Endothelial cell of umbilical vein (primary cell): ENCODE measurements around the gene ARL3. TPM values are rescaled to one million over a fixed set of nuclear protein-coding genes. Genes with fewer than 3 reads are reported as not detected.

ENCODE experiments used
- BruUV-seq: library from RNA; stranded (reverse); fragments of 400-500 nt; replicated peaks from 2 replicates; lab custom pipeline; 2021; lab: Mats Ljungman, UMichigan
- CTCF ChIA-PET: fragments of 300-600, 350-600 bp; sonication (Branson Sonifier 250); formaldehyde crosslinking; loops from one replicate; lab custom pipeline; 2021; ENCODE audit warnings: antibody characterized with exemption, inconsistent platforms; lab: Charles Lee
- POLR2A ChIA-PET: fragments of 300-600, 350-600 bp; sonication (Branson Sonifier 250); formaldehyde crosslinking; loops from one replicate; lab custom pipeline; 2021; ENCODE audit warnings: antibody characterized with exemption, inconsistent platforms; lab: Charles Lee
- DNase-seq: peaks from one replicate; pipeline ENCODE4 v3.0.0-alpha.2; 2011; ENCODE audit warnings: low read depth, low spot score
- FAIRE-seq: peaks from 2 replicates; lab custom pipeline; 2011; peaks lifted over from hg19 to GRCh38; lab: Jason Lieb, UNC
- H2AFZ ChIP-seq: 2 replicates; pipeline ENCODE4 v1.6.0; 2012; ENCODE audit warnings: low read depth, low read length, control low read depth, inconsistent platforms
- H3K27ac ChIP-seq: 2 replicates; pipeline ENCODE4 v1.5.1; 2011; ENCODE audit warnings: low read depth, mild to moderate bottlenecking, control low read depth, low read length, moderate library complexity; ENCODE audit not compliant: insufficient read depth
- H3K27me3 ChIP-seq, 2 experiments: 2 replicates each; pipeline versions ENCODE4 v1.6.0 to v1.6.1; 2011; ENCODE audit warnings: low read length in 2 of 2, mixed read lengths in 1 of 2; ENCODE audit not compliant: control insufficient read depth in 2 of 2, insufficient read depth in 2 of 2
- H3K36me3 ChIP-seq, 2 experiments: 2 replicates in 1 of 2; 3 replicates in 1 of 2; pipeline ENCODE4 v1.5.1; 2011; ENCODE audit warnings: low read length in 2 of 2, mild to moderate bottlenecking in 1 of 2, moderate library complexity in 1 of 2; ENCODE audit not compliant: control insufficient read depth in 2 of 2, insufficient read depth in 2 of 2; ENCODE audit errors: extremely low read depth in 1 of 2
- H3K4me1 ChIP-seq: 3 replicates; pipeline ENCODE4 v1.5.1; 2011; ENCODE audit warnings: mild to moderate bottlenecking, low read length; ENCODE audit not compliant: control insufficient read depth, insufficient read depth; ENCODE audit errors: extremely low read depth
- H3K4me2 ChIP-seq: 2 replicates; pipeline ENCODE4 v1.6.1; 2011; ENCODE audit warnings: low read length, control low read depth, mixed read lengths; ENCODE audit not compliant: insufficient read depth
- H3K4me3 ChIP-seq, 3 experiments: fragments of 200-600 bp in 1 of 3; sonication (generic), shearing (Covaris generic) in 1 of 3; replicated peaks in 1 of 3; 2 replicates each; pipeline ENCODE4 v1.5.1; 2011 to 2016; ENCODE audit warnings: control low read depth in 3 of 3, low read length in 3 of 3, mild to moderate bottlenecking in 2 of 3, inconsistent platforms in 1 of 3, low read depth in 1 of 3, moderate library complexity in 1 of 3; ENCODE audit not compliant: insufficient read depth in 1 of 3
- H3K79me2 ChIP-seq: 2 replicates; pipeline ENCODE4 v1.6.0; 2012; ENCODE audit warnings: low read length, inconsistent platforms; ENCODE audit not compliant: control insufficient read depth, insufficient read depth
- H3K9ac ChIP-seq: replicated peaks from 2 replicates; pipeline ENCODE3; 2011; ENCODE audit warnings: low read length, control low read depth; ENCODE audit not compliant: insufficient read depth; ENCODE audit errors: extremely low read depth
- H3K9me1 ChIP-seq: replicated peaks from 3 replicates; pipeline ENCODE4 v1.6.0; 2011; ENCODE audit warnings: mild to moderate bottlenecking, low read length; ENCODE audit not compliant: control insufficient read depth, insufficient read depth; ENCODE audit errors: extremely low read depth
- H3K9me3 ChIP-seq: replicated peaks from 2 replicates; pipeline ENCODE4 v1.5.1; 2012; ENCODE audit warnings: low read length, inconsistent platforms; ENCODE audit not compliant: control insufficient read depth, insufficient read depth
- H4K20me1 ChIP-seq: replicated peaks from 2 replicates; pipeline ENCODE3; 2011; ENCODE audit warnings: mild to moderate bottlenecking, low read length; ENCODE audit not compliant: control insufficient read depth, insufficient read depth; ENCODE audit errors: extremely low read depth
- CTCF ChIP-seq, 2 donors: IDR thresholded peaks; 1 replicate in 1 of 2; 2 replicates in 1 of 2; pipeline ENCODE4 v1.5.1; 2011; ENCODE audit warnings: low read length in 2 of 2, mild to moderate bottlenecking in 2 of 2, moderate library complexity in 2 of 2, control low read depth in 1 of 2, inconsistent platforms in 1 of 2, low read depth in 1 of 2; ENCODE audit not compliant: insufficient read depth in 1 of 2; ENCODE audit errors: extremely low read depth in 1 of 2
- EZH2 ChIP-seq: IDR thresholded peaks from 2 replicates; pipeline ENCODE4 v1.6.1; 2012; ENCODE audit warnings: borderline replicate concordance, low read depth, mild to moderate bottlenecking, moderate library complexity, low read length, inconsistent platforms; ENCODE audit not compliant: severe bottlenecking
- FOS ChIP-seq: IDR thresholded peaks from 2 replicates; pipeline ENCODE4 v1.6.1; 2011; ENCODE audit warnings: mild to moderate bottlenecking, low read length, moderate library complexity, borderline replicate concordance; ENCODE audit not compliant: insufficient read depth
- GATA2 ChIP-seq: IDR thresholded peaks from 2 replicates; pipeline ENCODE4 v1.7.0; 2011; ENCODE audit warnings: low read depth, mild to moderate bottlenecking, moderate library complexity, mixed read lengths, low read length; ENCODE audit not compliant: insufficient read length, insufficient read depth
- JUN ChIP-seq: IDR thresholded peaks from 2 replicates; pipeline ENCODE4 v1.6.1; 2011; ENCODE audit warnings: borderline replicate concordance, low read depth; ENCODE audit not compliant: insufficient read length, insufficient read depth
- MAX ChIP-seq: IDR thresholded peaks from 2 replicates; pipeline ENCODE4 v1.6.1; 2011; ENCODE audit not compliant: insufficient read depth, insufficient read length
- MYC ChIP-seq: IDR thresholded peaks from one replicate; pipeline ENCODE4 v1.6.1; 2011; ENCODE audit warnings: mild to moderate bottlenecking, low read depth, low read length
- POLR2A ChIP-seq: IDR thresholded peaks from 2 replicates; pipeline ENCODE4 v1.6.1; 2012; ENCODE audit warnings: low read depth, mild to moderate bottlenecking, control low read depth, low read length
- POLR2AphosphoS5 ChIP-seq: IDR thresholded peaks from 2 replicates; pipeline ENCODE4 v1.6.1; 2012; ENCODE audit warnings: low read depth, mild to moderate bottlenecking, control low read depth, low read length, moderate library complexity; ENCODE audit not compliant: insufficient read depth
- dilution Hi-C: fragments of 300-500 bp; cut with MboI; formaldehyde crosslinking; loops from one replicate; pipeline ENCODE4 v1.15.0; 2019; ENCODE audit warnings: low sequenced_read_pairs; ENCODE audit not compliant: extremely low pct_ligation_motif_present
- intact Hi-C: fragments of 100-400 bp; cut with micrococcal nuclease; formaldehyde crosslinking; loops from one replicate; pipeline ENCODE4 v1.10.0; 2022
- polyA plus RNA-seq, 4 experiments: library from polyadenylated mRNA; depleted of rRNA in 3 of 4; stranded (reverse) in 3 of 4; unstranded in 1 of 4; fragments of >200 nt; gene quantifications; 2 replicates each; pipeline versions ENCODE4 v1.2.1 to v1.2.3, GENCODE V29; 2011 to 2012; ENCODE audit warnings: missing spikeins in 1 of 4
- total RNA-seq: library from RNA; stranded (reverse); gene quantifications from 2 replicates; pipeline ENCODE4 v1.2.3, GENCODE V29; 2021

ARL3 gene
- total and polyA plus RNA-seq, 2 donors (not counting 3 experiments of a cell fraction or from before 2014, with no cell fraction given), result 6.6 to 11.0 TPM

- no peaks in the 10 kb centered on the region for H3K9me1 ChIP-seq
- H3K27me3 ChIP-seq, result no peaks in the 10 kb centered on the region
- BruUV-seq, result no TSS peak
- no peak overlapping the region for H2AFZ ChIP-seq
- DNase-seq (no peak), FAIRE-seq (no peak)
- ChIA-PET CTCF (interaction anchor here (5.9 kb wide), 1 partner anchor 167 kb away, joined by 54 read pairs; no protein-coding TSS in a partner anchor), POLR2A (no interaction called here)
- H3K36me3 ChIP-seq, result peaks cover 2% of the 10 kb centered on the region in 2 experiments
- H3K79me2 ChIP-seq, result no peaks in the 10 kb centered on the region
- TF ChIP-seq GATA2, result no peak
- TF ChIP-seq MAX, result no peak
- no peak for TF ChIP-seq EZH2
- no peak for TF ChIP-seq JUN
- TF ChIP-seq POLR2A, result no peak
- TF ChIP-seq POLR2AphosphoS5, result no peak
- TF ChIP-seq MYC, result no peak
- TF ChIP-seq CTCF (IDR thresholded peaks at IDR 0.05; ENCODE audit: extremely low read depth in 1 of 2, insufficient read depth in 1 of 2, low read depth in 1 of 2, low read length in 2 of 2), result no peak
- TF ChIP-seq FOS, result no peak
- no peaks in the 10 kb centered on the region for H3K9me3 ChIP-seq
- intact Hi-C loops (no loop called here), dilution Hi-C loops (no loop called here)
- no peak overlapping the region for H3K4me3 ChIP-seq
- H3K4me1 ChIP-seq, result peaks cover 3% of the 10 kb centered on the region
- no peak overlapping the region for H3K27ac ChIP-seq
- no peak overlapping the region for H3K9ac ChIP-seq
- no peak overlapping the region for H3K4me2 ChIP-seq
- H4K20me1 ChIP-seq, result no peaks in the 10 kb centered on the region
Measured at GRCh38 chr10:102735065-102735562, 20.9 kb upstream of the ARL3 start.
